Activated B cell treated with CpG ODN at 0.5 μM for 24 hours (primary cell): ENCODE results near the gene GALNT9. TPM values are rescaled to one million over a fixed set of nuclear protein-coding genes. Genes with fewer than 3 reads are reported as not detected.
"Not testable (repeated sequence)": the region's sequence is repeated elsewhere in the genome, so short reads cannot be mapped to it uniquely, and the experiment has no call there.

ENCODE experiments used
- ATAC-seq: fragments of 200-7000 bp; cut with Tn5 transposase; one replicate; pipeline ENCODE4 v1.10.0; 2021; ENCODE audit warnings: low read depth, mild to moderate bottlenecking, moderate library complexity
- CTCF ChIA-PET: fragments of 350-600 bp; sonication (Branson Sonifier 250); formaldehyde crosslinking; loops from one replicate; lab custom pipeline; 2021; ENCODE audit warnings: antibody characterized with exemption; lab: Charles Lee
- POLR2A ChIA-PET: fragments of 350-600 bp; sonication (Branson Sonifier 250); formaldehyde crosslinking; loops from one replicate; lab custom pipeline; 2021; ENCODE audit warnings: antibody characterized with exemption; lab: Charles Lee
- DNase-seq: peaks from one replicate; pipeline ENCODE4 v3.0.0; 2022
- H3K27ac Mint-ChIP-seq: one replicate; pipeline ENCODE4 v1.8.0; 2020; ENCODE audit warnings: mixed read lengths
- H3K27me3 Mint-ChIP-seq: one replicate; pipeline ENCODE4 v1.8.0; 2021; ENCODE audit warnings: mixed read lengths
- H3K36me3 Mint-ChIP-seq: one replicate; pipeline ENCODE4 v1.8.0; 2021; ENCODE audit warnings: low read depth, mixed read lengths
- H3K4me1 Mint-ChIP-seq: one replicate; pipeline ENCODE4 v1.8.0; 2021; ENCODE audit warnings: mixed read lengths
- H3K4me3 Mint-ChIP-seq: one replicate; pipeline ENCODE4 v1.8.0; 2020; ENCODE audit warnings: mild to moderate bottlenecking, mixed read lengths
- H3K9me3 Mint-ChIP-seq: one replicate; pipeline ENCODE4 v1.8.0; 2020; ENCODE audit warnings: mixed read lengths
- CTCF ChIP-seq: fragments of 200-600 bp; IDR thresholded peaks from one replicate; pipeline ENCODE4 v1.8.0; 2022; ENCODE audit warnings: antibody characterized with exemption, mild to moderate bottlenecking
- intact Hi-C: fragments of 100-400 bp; cut with micrococcal nuclease; formaldehyde crosslinking; loops from one replicate; pipeline ENCODE4 v1.15.1; 2024
- total RNA-seq: library from RNA; stranded (reverse); gene quantifications from 2 replicates; pipeline ENCODE4 v1.2.3, GENCODE V29; 2022

The GALNT9 gene
- total RNA-seq, 1 donor from 2014 or later, result not detected

GRCh38 chr12:132246997-132247717 is 82.2 kb downstream of the GALNT9 start:
- Mint-ChIP-seq H3K27ac (no peak overlapping the region), H3K9me3 (no peaks in the 10 kb centered on the region), H3K36me3 (no peaks in the 10 kb centered on the region), H3K4me3 (no peak overlapping the region), H3K4me1 (no peaks in the 10 kb centered on the region), H3K27me3 (peaks cover 8% of the 10 kb centered on the region)
- ChIA-PET POLR2A (no interaction called here), CTCF (no interaction called here)
- TF ChIP-seq CTCF, result no peak
- no peak for ATAC-seq
- intact Hi-C loops, result no loop called here
- DNase-seq, result no peak

GRCh38 chr12:132245521-132246101 is 83.8 kb downstream of the GALNT9 start:
- no peaks in the 10 kb centered on the region for H3K36me3 Mint-ChIP-seq
- H3K27me3 Mint-ChIP-seq, result peaks cover 8% of the 10 kb centered on the region
- ATAC-seq, result no peak
- ChIA-PET CTCF (no interaction called here), POLR2A (no interaction called here)
- H3K4me3 Mint-ChIP-seq, result no peak overlapping the region
- H3K27ac Mint-ChIP-seq, result no peak overlapping the region
- DNase-seq, result no peak
- intact Hi-C loops, result no loop called here
- no peak for TF ChIP-seq CTCF
- H3K9me3 Mint-ChIP-seq, result no peaks in the 10 kb centered on the region
- no peaks in the 10 kb centered on the region for H3K4me1 Mint-ChIP-seq

GRCh38 chr12:132244724-132245295 is 84.6 kb downstream of the GALNT9 start:
- TF ChIP-seq CTCF, result no peak
- H3K36me3 Mint-ChIP-seq, result no peaks in the 10 kb centered on the region
- POLR2A ChIA-PET, result no interaction called here
- peaks cover 8% of the 10 kb centered on the region for H3K27me3 Mint-ChIP-seq
- CTCF ChIA-PET, result no interaction called here
- intact Hi-C loops, result no loop called here
- no peaks in the 10 kb centered on the region for H3K9me3 Mint-ChIP-seq
- no peak overlapping the region for H3K27ac Mint-ChIP-seq
- H3K4me1 Mint-ChIP-seq, result no peaks in the 10 kb centered on the region
- DNase-seq (no peak), ATAC-seq (no peak)
- no peak overlapping the region for H3K4me3 Mint-ChIP-seq

- DNase-seq (no peak), ATAC-seq (no peak)
- ChIA-PET POLR2A (no interaction called here), CTCF (no interaction called here)
- Mint-ChIP-seq H3K4me3 (no peak overlapping the region), H3K9me3 (no peaks in the 10 kb centered on the region), H3K36me3 (no peaks in the 10 kb centered on the region), H3K27me3 (peaks cover 4% of the 10 kb centered on the region), H3K4me1 (no peaks in the 10 kb centered on the region), H3K27ac (no peak overlapping the region)
- intact Hi-C loops, result no loop called here
- TF ChIP-seq CTCF, result no peak
Measured at GRCh38 chr12:132243596-132244310, 85.6 kb downstream of the GALNT9 start.

GRCh38 chr12:132243171-132243570 is 86.2 kb downstream of the GALNT9 start:
- DNase-seq, CTCF ChIA-PET, ATAC-seq, H3K4me1 Mint-ChIP-seq, H3K4me3 Mint-ChIP-seq, H3K27ac Mint-ChIP-seq, intact Hi-C loops, H3K27me3 Mint-ChIP-seq, H3K36me3 Mint-ChIP-seq, H3K9me3 Mint-ChIP-seq, POLR2A ChIA-PET: not testable (repeated sequence)

- H3K9me3 Mint-ChIP-seq, H3K27ac Mint-ChIP-seq, DNase-seq, ATAC-seq, H3K4me3 Mint-ChIP-seq, POLR2A ChIA-PET, H3K4me1 Mint-ChIP-seq, H3K36me3 Mint-ChIP-seq, intact Hi-C loops, H3K27me3 Mint-ChIP-seq, CTCF ChIA-PET: not testable (repeated sequence)
Measured at GRCh38 chr12:132240669-132241007, 88.8 kb downstream of the GALNT9 start.
